Stimulated activated effector memory CD8-positive, alpha-beta T cell treated with anti-CD3 and anti-CD28 coated beads, Interleukin-12 subunit alpha, Interleukin-12 subunit beta, amount 100 ng/mL, for 72 hours (primary cell): ENCODE measurements around the gene SNX30.

Experiments used
- ATAC-seq: fragments of 150-1000 bp; cut with Tn5 transposase; 2 replicates; pipeline ENCODE4 v1.10.0; 2021
- DNase-seq, 2 donors: peaks; one replicate each; pipeline ENCODE4 v3.0.0; 2021 to 2022; ENCODE audit warnings: low spot score in 2 of 2
- H3K27ac Mint-ChIP-seq: one replicate; pipeline ENCODE4 v1.8.0; 2022; ENCODE audit warnings: mild to moderate bottlenecking, mixed read lengths
- H3K36me3 Mint-ChIP-seq: one replicate; pipeline ENCODE4 v1.8.0; 2022; ENCODE audit warnings: mild to moderate bottlenecking, mixed read lengths
- H3K4me1 Mint-ChIP-seq: one replicate; pipeline ENCODE4 v1.8.0; 2022; ENCODE audit warnings: mixed read lengths
- H3K4me3 Mint-ChIP-seq: one replicate; pipeline ENCODE4 v1.8.0; 2022; ENCODE audit warnings: mild to moderate bottlenecking, mixed read lengths
- H3K9me3 Mint-ChIP-seq: one replicate; pipeline ENCODE4 v1.8.0; 2022; ENCODE audit warnings: mixed read lengths

Gene SNX30

GRCh38 chr9:112743216-112743836 lies 7.2 kb upstream of the SNX30 start:
- no peaks in the 10 kb centered on the region for H3K9me3 Mint-ChIP-seq
- H3K36me3 Mint-ChIP-seq, result no peaks in the 10 kb centered on the region
- no peak overlapping the region for H3K27ac Mint-ChIP-seq
- H3K4me3 Mint-ChIP-seq, result no peak overlapping the region
- H3K4me1 Mint-ChIP-seq, result peaks cover 13% of the 10 kb centered on the region
- DNase-seq (no peak), ATAC-seq (no peak)

DNA sequence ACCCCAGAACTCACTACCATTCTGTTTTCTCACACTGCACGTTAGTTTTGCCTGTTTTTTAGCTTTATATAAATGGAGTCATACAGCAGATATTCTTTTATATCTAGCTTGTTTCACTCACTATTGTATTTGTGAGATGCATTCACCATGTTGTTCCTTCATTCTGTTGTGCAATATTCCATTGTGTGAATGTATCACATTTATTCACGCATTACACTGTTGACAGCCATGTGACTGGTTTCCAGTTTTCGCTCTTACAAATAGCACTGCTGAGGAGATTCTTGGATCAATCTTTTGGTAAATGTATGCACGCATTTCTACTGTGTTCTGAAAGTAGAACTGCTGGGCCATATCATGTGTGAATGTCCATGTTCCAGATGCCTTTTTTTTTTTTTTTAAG lies 6.4 kb upstream of the SNX30 start:
- H3K36me3 Mint-ChIP-seq, result no peaks in the 10 kb centered on the region
- no peaks in the 10 kb centered on the region for H3K9me3 Mint-ChIP-seq
- H3K4me1 Mint-ChIP-seq, result peaks cover 17% of the 10 kb centered on the region
- ATAC-seq, result no peak
- no peak overlapping the region for H3K27ac Mint-ChIP-seq
- no peak for DNase-seq
- H3K4me3 Mint-ChIP-seq, result no peak overlapping the region

- Mint-ChIP-seq H3K4me3 (no peak overlapping the region), H3K9me3 (no peaks in the 10 kb centered on the region), H3K36me3 (peaks cover 7% of the 10 kb centered on the region), H3K27ac (no peak overlapping the region), H3K4me1 (peaks cover 27% of the 10 kb centered on the region)
- no peak for ATAC-seq
- DNase-seq, result no peak
These were observed 3.5 kb upstream of the SNX30 start for GRCh38 chr9:112747094-112747493.

DNA sequence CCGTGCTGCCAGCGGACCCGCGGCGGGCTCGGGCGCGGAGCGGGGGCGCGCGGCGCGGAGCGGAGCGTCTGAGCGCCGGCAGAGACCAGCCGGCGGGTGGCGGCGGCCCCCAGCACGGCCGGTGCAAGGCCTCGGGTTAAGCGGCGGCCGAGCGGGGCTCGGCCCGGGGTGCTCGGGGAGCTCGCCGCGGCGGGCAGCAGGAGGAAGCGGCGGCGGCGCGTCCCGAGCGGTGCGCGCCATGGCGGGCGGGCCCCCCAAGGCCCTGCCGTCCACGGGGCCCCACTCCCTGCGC lies 150 bp downstream of the SNX30 start:
- no peaks in the 10 kb centered on the region for H3K9me3 Mint-ChIP-seq
- peaks cover 57% of the 10 kb centered on the region for H3K4me1 Mint-ChIP-seq
- DNase-seq, result no peak
- peak overlapping the region; percentile 93 for H3K27ac Mint-ChIP-seq
- peaks cover 7% of the 10 kb centered on the region for H3K36me3 Mint-ChIP-seq
- H3K4me3 Mint-ChIP-seq, result peak overlapping the region; percentile 80
- no peak for ATAC-seq

GRCh38 chr9:112751056-112751795 lies 666 bp downstream of the SNX30 start:
- H3K4me3 Mint-ChIP-seq, result peak overlapping the region; percentile 76
- ATAC-seq (peak; percentile 34), DNase-seq (peak; percentile 12 to 58)
- peaks cover 61% of the 10 kb centered on the region for H3K4me1 Mint-ChIP-seq
- H3K9me3 Mint-ChIP-seq, result no peaks in the 10 kb centered on the region
- peaks cover 7% of the 10 kb centered on the region for H3K36me3 Mint-ChIP-seq
- peak overlapping the region; percentile 51 for H3K27ac Mint-ChIP-seq

- H3K4me1 Mint-ChIP-seq, result peaks cover 72% of the 10 kb centered on the region
- H3K4me3 Mint-ChIP-seq, result peak overlapping the region; percentile 76
- no peaks in the 10 kb centered on the region for H3K9me3 Mint-ChIP-seq
- ATAC-seq (no peak), DNase-seq (no peak)
- no peak overlapping the region for H3K27ac Mint-ChIP-seq
- peaks cover 7% of the 10 kb centered on the region for H3K36me3 Mint-ChIP-seq
These were observed 2.0 kb downstream of the SNX30 start for GRCh38 chr9:112752334-112753125.

- DNase-seq (no peak), ATAC-seq (peak; percentile 36)
- Mint-ChIP-seq H3K27ac (no peak overlapping the region), H3K4me3 (peak overlapping the region; percentile 38), H3K36me3 (peaks cover 7% of the 10 kb centered on the region), H3K4me1 (peaks cover 80% of the 10 kb centered on the region), H3K9me3 (no peaks in the 10 kb centered on the region)
These were observed 3.2 kb downstream of the SNX30 start for GRCh38 chr9:112753725-112754124.

- Mint-ChIP-seq H3K27ac (no peak overlapping the region), H3K36me3 (peaks cover 7% of the 10 kb centered on the region), H3K9me3 (no peaks in the 10 kb centered on the region), H3K4me1 (peaks cover 77% of the 10 kb centered on the region), H3K4me3 (peak overlapping the region; percentile 21)
- DNase-seq (peak; percentile 13 to 60), ATAC-seq (peak; percentile 77)
These were observed 4.0 kb downstream of the SNX30 start for GRCh38 chr9:112754578-112754977.

DNA sequence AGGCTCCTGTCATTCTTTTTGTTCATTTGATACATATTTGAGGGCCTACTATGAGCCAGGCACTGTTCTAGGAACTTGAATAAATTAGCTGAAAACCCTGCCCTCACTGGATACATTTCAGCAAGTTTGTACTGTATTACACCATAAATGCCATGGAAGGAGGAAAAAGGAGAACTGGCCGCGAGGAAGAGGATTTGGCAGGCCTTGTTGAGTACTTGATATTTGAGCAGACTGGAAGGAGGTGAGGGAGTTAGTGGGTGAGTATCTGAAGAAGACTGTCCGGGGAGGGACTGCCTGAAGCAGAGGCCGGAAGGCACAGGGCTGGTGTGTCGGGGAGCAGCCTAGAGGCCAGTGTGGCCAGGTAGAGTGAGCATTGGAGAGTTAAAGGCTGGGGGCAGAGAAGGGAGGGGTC lies 4.5 kb downstream of the SNX30 start:
- H3K27ac Mint-ChIP-seq, result no peak overlapping the region
- H3K4me1 Mint-ChIP-seq, result peaks cover 76% of the 10 kb centered on the region
- ATAC-seq, result no peak
- H3K36me3 Mint-ChIP-seq, result peaks cover 5% of the 10 kb centered on the region
- peak overlapping the region; percentile 21 for H3K4me3 Mint-ChIP-seq
- DNase-seq, result no peak
- no peaks in the 10 kb centered on the region for H3K9me3 Mint-ChIP-seq

DNA sequence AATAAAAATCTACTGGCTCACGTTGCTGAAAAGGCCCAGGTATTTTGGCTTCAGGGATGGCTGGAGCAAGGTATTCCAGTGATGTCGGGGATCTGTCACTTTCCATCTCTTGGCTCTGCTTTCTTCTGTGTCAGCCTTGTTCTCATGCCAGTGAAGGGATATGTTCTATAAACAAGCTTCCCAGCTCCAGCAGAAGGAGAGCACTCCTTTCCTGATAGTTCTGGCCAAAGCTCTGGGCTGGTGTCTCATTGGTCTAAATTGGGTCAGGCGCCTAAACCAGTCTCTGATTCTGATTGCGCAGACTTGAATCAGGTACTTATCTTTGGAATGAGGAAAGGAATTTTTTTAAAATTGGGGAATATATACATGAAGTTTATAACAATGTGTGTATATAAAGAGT lies 5.1 kb downstream of the SNX30 start:
- Mint-ChIP-seq H3K27ac (no peak overlapping the region), H3K9me3 (no peaks in the 10 kb centered on the region), H3K4me3 (no peak overlapping the region), H3K4me1 (peaks cover 78% of the 10 kb centered on the region), H3K36me3 (no peaks in the 10 kb centered on the region)
- no peak for DNase-seq
- no peak for ATAC-seq

- DNase-seq (no peak), ATAC-seq (no peak)
- Mint-ChIP-seq H3K36me3 (no peaks in the 10 kb centered on the region), H3K9me3 (no peaks in the 10 kb centered on the region), H3K4me1 (peaks cover 79% of the 10 kb centered on the region), H3K27ac (no peak overlapping the region), H3K4me3 (no peak overlapping the region)
These were observed 6.8 kb downstream of the SNX30 start for GRCh38 chr9:112757282-112757883.

DNA sequence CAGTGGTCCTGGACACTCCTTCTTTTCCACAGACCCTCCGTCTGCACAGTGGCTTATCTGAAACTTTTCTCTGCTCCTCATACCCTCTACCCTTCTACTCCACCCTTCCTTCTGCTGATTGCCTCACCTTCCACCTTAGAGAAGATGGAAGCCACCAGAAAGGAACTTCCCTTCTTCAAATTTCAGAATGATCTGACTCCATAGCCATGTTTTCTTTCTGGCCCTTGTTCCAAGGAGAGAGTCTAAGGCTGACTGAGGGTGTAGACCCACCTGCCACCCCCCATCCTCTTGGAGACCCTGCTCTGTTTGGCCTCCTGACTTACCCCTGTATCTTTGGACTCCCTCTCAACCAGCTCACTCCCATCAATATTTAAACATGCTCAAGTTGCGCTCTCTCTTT lies 7.4 kb downstream of the SNX30 start:
- H3K4me3 Mint-ChIP-seq, result no peak overlapping the region
- H3K9me3 Mint-ChIP-seq, result no peaks in the 10 kb centered on the region
- no peak for ATAC-seq
- peaks cover 79% of the 10 kb centered on the region for H3K4me1 Mint-ChIP-seq
- DNase-seq, result no peak
- no peak overlapping the region for H3K27ac Mint-ChIP-seq
- no peaks in the 10 kb centered on the region for H3K36me3 Mint-ChIP-seq

GRCh38 chr9:112760821-112761220 lies 10.3 kb downstream of the SNX30 start:
- no peaks in the 10 kb centered on the region for H3K9me3 Mint-ChIP-seq
- ATAC-seq, result no peak
- no peak for DNase-seq
- H3K4me3 Mint-ChIP-seq, result no peak overlapping the region
- peaks cover 69% of the 10 kb centered on the region for H3K4me1 Mint-ChIP-seq
- H3K27ac Mint-ChIP-seq, result peak overlapping the region; percentile 13
- no peaks in the 10 kb centered on the region for H3K36me3 Mint-ChIP-seq

GRCh38 chr9:112761912-112762655 lies 11.5 kb downstream of the SNX30 start:
- no peak overlapping the region for H3K4me3 Mint-ChIP-seq
- no peak overlapping the region for H3K27ac Mint-ChIP-seq
- H3K4me1 Mint-ChIP-seq, result peaks cover 58% of the 10 kb centered on the region
- no peaks in the 10 kb centered on the region for H3K36me3 Mint-ChIP-seq
- DNase-seq, result no peak
- no peaks in the 10 kb centered on the region for H3K9me3 Mint-ChIP-seq
- no peak for ATAC-seq
